ENCODE data around the gene FADS2. TPM values are rescaled to one million over a fixed set of nuclear protein-coding genes. Genes with fewer than 3 reads are reported as not detected.

The FADS2 gene
- total and polyA plus RNA-seq, 2 of the 13 experiments (the other 11 are each of a cell fraction or from before 2014, with no cell fraction given): 90.1 to 124 TPM

DNA sequence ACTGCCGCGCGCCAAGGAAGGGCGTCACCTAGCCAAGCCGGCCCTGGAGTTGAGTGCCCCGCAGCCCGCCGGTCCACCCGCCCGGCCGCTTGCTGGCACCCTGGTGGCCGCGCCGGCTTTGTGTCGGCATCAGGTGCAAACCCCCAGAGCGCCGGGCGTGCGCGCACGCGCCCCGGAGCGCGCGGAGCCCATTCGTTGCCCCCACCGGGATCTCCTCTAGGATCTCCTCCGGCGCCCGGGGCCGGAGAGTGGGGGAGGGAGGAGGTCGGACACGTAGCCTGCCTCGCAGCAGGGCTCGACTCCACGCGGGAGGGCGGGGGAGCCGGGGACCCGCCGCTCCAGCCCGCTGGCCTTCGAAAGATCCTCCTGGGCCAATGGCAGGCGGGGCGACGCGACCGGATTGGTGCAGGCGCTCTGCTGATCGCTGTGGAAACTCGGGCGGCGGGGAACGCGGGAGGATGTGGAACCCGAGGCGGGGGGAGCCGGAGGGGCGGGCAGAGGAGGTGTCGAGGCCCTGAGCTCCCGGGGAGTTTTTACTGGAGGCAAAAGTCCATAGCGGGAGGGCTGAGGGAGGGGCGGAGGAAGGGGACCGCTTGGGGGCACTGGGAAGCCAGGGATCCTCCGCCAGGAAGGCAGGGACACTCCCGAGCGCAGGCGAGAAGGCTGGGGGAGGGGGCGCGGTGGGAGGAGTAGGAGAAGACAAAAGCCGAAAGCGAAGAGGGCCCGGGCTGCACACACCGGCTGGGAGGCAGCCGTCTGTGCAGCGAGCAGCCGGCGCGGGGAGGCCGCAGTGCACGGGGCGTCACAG, at the start of gene FADS2 (continued):
- TF ChIP-seq AKNA (CRISPR knock-in tag; IDR thresholded peaks at IDR 0.05; ENCODE audit: borderline replicate concordance) (no peak), POGZ (CRISPR knock-in tag; IDR thresholded peaks at IDR 0.05) (no peak), SCMH1 (CRISPR knock-in tag; IDR thresholded peaks at IDR 0.05; ENCODE audit: borderline replicate concordance) (no peak), E2F5 (CRISPR knock-in tag; conservative IDR thresholded peaks at IDR 0.05) (no peak), ELF4 (CRISPR knock-in tag; IDR thresholded peaks at IDR 0.05; ENCODE audit: borderline replicate concordance) (no peak), FOXK1 (CRISPR knock-in tag; IDR thresholded peaks at IDR 0.05; ENCODE audit: borderline replicate concordance, low read depth) (0 out of 2 replicates have a peak, but pooled peaks have one; percentile 28), SAP130 (CRISPR knock-in tag; IDR thresholded peaks at IDR 0.05; ENCODE audit: low read depth) (no peak), ZFP90 (CRISPR knock-in tag; IDR thresholded peaks at IDR 0.05; ENCODE audit: borderline replicate concordance) (0 out of 2 replicates have a peak, but pooled peaks have one; percentile 38), ZNF331 (CRISPR knock-in tag; IDR thresholded peaks at IDR 0.05) (0 out of 2 replicates have a peak, but pooled peaks have one; percentile 14), ZKSCAN5 (CRISPR knock-in tag; IDR thresholded peaks at IDR 0.05) (no peak; the same call in 1 of the 2 replicates), ZKSCAN1 (IDR thresholded peaks at IDR 0.05; ENCODE audit: low read length) (no peak), THAP9 (CRISPR knock-in tag; IDR thresholded peaks at IDR 0.05; ENCODE audit: borderline replicate concordance) (no peak), ELF3 (CRISPR knock-in tag; IDR thresholded peaks at IDR 0.05) (no peak), FOXA3 (CRISPR knock-in tag; IDR thresholded peaks at IDR 0.05) (no peak), GLI4 (CRISPR knock-in tag; IDR thresholded peaks at IDR 0.05; ENCODE audit: borderline replicate concordance) (no peak), FOXO1 (CRISPR knock-in tag; IDR thresholded peaks at IDR 0.05) (no peak), SIX4 (CRISPR knock-in tag; IDR thresholded peaks at IDR 0.05) (no peak)
- TF ChIP-seq, protein P1, sequence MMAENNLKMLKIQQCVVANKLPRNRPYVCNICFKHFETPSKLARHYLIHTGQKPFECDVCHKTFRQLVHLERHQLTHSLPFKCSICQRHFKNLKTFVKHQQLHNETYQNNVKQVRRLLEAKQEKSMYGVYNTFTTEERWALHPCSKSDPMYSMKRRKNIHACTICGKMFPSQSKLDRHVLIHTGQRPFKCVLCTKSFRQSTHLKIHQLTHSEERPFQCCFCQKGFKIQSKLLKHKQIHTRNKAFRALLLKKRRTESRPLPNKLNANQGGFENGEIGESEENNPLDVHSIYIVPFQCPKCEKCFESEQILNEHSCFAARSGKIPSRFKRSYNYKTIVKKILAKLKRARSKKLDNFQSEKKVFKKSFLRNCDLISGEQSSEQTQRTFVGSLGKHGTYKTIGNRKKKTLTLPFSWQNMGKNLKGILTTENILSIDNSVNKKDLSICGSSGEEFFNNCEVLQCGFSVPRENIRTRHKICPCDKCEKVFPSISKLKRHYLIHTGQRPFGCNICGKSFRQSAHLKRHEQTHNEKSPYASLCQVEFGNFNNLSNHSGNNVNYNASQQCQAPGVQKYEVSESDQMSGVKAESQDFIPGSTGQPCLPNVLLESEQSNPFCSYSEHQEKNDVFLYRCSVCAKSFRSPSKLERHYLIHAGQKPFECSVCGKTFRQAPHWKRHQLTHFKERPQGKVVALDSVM (CRISPR knock-in tag; IDR thresholded peaks at IDR 0.05): no peak

Measured in HepG2 (cell line).